ENCODE measurements around the gene IL17RB.

IL17RB gene

GRCh38 chr3:53813229-53813628, 33.1 kb upstream of the IL17RB start:
- DNase-seq, result no peak

GRCh38 chr3:53813876-53814275, 32.5 kb upstream of the IL17RB start:
- DNase-seq, result no peak

GRCh38 chr3:53815067-53815466, 31.3 kb upstream of the IL17RB start:
- no peak for DNase-seq

GRCh38 chr3:53815651-53816050, 30.7 kb upstream of the IL17RB start:
- no peak for DNase-seq

- no peak for DNase-seq
These were observed 29.9 kb upstream of the IL17RB start for GRCh38 chr3:53816425-53816824.

GRCh38 chr3:53817211-53817610, 29.2 kb upstream of the IL17RB start:
- DNase-seq, result no peak

GRCh38 chr3:53817809-53818208, 28.6 kb upstream of the IL17RB start:
- DNase-seq, result no peak

- no peak for DNase-seq
These were observed 27.9 kb upstream of the IL17RB start for GRCh38 chr3:53818221-53819162.

- DNase-seq, result no peak
These were observed 27.1 kb upstream of the IL17RB start for GRCh38 chr3:53819163-53819868.

- no peak for DNase-seq
These were observed 26.3 kb upstream of the IL17RB start for GRCh38 chr3:53820084-53820483.

- DNase-seq, result no peak
These were observed 25.4 kb upstream of the IL17RB start for GRCh38 chr3:53820756-53821580.

GRCh38 chr3:53821631-53822121, 24.7 kb upstream of the IL17RB start:
- no peak for DNase-seq

- DNase-seq, result no peak
These were observed 24.0 kb upstream of the IL17RB start for GRCh38 chr3:53822331-53822741.

- no peak for DNase-seq
These were observed 23.1 kb upstream of the IL17RB start for GRCh38 chr3:53823026-53823955.

- no peak for DNase-seq
These were observed 22.3 kb upstream of the IL17RB start for GRCh38 chr3:53823956-53824657.

- no peak for DNase-seq
These were observed 21.6 kb upstream of the IL17RB start for GRCh38 chr3:53824795-53825194.

- no peak for DNase-seq
These were observed 20.3 kb upstream of the IL17RB start for GRCh38 chr3:53826048-53826447.

GRCh38 chr3:53828581-53828980, 17.8 kb upstream of the IL17RB start:
- DNase-seq, result no peak

- no peak for DNase-seq
These were observed 16.8 kb upstream of the IL17RB start for GRCh38 chr3:53829605-53830004.

GRCh38 chr3:53830944-53831343, 15.4 kb upstream of the IL17RB start:
- DNase-seq, result no peak

- no peak for DNase-seq
These were observed 13.2 kb upstream of the IL17RB start for GRCh38 chr3:53833053-53833645.
